ENCODE data around the gene CYP2B6.
"Not testable (repeated sequence)": the region's sequence is repeated elsewhere in the genome, so short reads cannot be mapped to it uniquely, and the experiment has no call there.

Gene CYP2B6

DNA sequence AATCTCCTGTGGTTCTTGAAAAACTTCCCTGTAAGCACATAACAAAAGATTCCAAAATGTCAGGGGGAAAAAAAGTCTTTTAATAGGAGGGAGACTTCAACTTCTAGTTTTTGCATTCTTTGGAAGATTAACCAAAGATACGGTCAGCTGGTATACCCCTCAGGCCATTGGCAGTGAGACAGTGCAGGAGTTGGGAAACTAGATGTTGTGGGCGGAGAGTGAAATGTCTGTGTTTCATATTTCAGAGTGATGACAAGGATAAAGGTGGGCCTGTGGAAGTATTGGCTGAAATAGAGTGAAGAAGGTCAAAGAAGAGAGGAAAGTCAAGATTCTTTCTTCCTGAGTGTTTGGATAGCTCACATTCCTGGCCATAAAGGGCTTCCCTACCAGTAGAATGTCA, 40.8 kb downstream of the CYP2B6 start:
- no peak for DNase-seq

DNA sequence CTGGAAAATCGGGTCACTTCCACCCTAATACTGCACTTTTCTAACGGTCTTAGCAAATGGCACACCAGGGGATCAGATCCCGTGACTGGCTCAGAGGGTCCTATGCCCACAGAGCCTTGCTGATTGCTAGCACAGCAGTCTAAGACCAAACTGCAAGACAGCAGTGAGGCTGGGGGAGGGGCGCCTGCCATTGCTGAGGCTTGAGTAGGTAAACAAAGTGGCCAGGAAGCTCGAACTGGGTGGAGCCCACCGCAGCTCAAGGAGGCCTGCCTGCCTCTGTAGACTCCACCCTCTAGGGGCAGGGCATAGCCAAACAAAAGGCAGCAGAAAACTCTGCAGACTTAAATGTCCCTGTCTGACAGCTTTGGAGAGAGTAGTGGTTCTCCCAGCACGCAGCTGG, 42.2 kb downstream of the CYP2B6 start:
- peak in 1 of 5 experiments; percentile 27 for DNase-seq

GRCh38 chr19:41039806-41040205, 48.7 kb downstream of the CYP2B6 start:
- DNase-seq, result no peak

GRCh38 chr19:41045095-41045494, 54.0 kb downstream of the CYP2B6 start:
- DNase-seq, result not testable (repeated sequence)

DNA sequence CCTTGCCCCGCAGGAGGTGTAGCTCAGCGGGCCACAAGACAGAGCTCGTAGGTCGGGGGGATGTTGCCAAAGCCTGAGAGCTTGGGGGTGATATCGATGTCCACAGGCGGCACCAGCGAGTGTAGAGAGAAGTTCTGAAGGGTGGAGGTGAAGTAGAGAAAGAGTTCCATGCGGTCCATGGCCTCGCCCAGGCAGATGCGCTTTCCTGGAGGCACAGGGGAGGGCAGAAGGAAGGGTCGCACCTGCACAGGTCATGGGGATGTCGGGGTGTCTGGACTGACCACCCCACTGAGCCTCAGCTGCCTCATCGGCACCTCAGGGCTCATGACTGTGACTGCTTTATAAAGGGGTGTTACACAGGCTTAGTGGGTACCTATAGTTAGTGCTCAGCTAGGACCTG, 59.3 kb downstream of the CYP2B6 start:
- DNase-seq, result no peak

DNA sequence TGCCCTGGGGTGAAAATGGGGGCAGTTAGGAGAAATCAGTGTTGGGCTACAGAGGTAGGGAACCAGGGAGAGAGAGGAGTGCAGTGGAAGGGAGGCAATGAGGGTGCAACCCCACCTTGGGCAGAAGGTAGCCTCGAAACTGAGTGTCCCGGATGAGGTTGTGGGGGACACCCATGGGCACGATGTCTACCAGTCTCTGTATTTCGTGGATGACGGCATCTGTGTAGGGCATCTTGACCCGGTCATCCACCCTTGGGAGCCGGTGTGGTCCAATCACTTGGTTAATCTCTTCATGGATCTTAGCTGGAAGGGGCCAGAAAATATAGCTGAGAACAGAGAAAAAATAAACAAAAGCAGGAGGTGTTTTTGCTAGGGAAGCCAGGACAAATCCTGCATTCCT, 61.1 kb downstream of the CYP2B6 start:
- not testable (repeated sequence) for DNase-seq

DNA sequence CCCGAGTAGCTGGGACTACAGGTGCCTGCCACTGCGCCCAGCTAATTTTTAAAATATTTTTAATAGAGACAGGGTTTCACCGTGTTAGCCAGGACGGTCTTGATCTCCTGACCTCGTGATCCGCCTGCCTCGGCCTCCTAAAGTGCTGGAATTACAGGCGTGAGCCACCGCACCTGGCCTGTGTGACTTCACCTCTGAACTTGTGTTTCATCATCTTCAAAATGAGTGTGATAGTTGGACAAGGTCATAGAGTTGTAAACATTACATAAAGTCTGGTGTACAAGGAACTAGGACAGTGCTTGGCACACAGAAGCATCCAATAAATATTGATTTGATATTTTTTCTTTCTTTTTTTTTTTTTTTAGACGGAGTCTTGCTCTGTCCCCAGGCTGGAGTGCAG, 62.2 kb downstream of the CYP2B6 start:
- DNase-seq, result not testable (repeated sequence)

DNA sequence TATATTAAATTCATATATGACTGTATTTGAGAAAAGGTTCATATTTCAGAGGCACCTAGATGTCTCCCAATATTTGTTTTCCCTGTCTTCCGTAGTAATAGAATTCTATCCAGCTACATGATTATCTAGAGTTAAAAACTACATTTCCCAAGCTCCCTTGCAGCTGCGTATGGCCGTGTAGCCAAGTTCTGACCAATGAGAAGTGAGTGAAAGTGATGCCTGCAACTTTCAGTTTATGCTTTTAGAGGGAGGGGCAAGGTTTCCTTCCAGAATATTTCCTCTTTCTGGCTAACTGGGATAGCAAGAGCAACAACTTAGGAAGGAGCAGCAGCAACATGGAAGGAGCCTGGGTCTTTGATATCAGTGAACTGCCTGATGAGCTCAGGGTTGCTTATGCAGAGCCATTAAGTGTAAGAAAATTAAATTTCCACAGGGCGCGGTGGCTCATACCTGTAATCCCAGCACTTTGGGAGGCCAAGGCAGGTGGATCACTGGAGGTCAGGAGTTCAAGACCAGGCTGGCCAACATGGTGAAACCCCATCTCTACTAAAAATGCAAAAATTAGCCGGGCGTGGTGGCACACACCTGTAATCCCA, 74.0 kb downstream of the CYP2B6 start:
- DNase-seq, result peak in 1 of 5 experiments; percentile 9
